Lung (tissue), 12 donors: Measurements from ENCODE around the gene NR4A3. TPM values are rescaled to one million over a fixed set of nuclear protein-coding genes. Genes with fewer than 3 reads are reported as not detected.
A peak's percentile ranks its signal among the peaks of the same experiment; 100 is the strongest.

Experiments used
- ATAC-seq: fragments of 200-7000 bp; cut with Tn5 transposase; one replicate; pipeline ENCODE4 v1.9.1; 2020; ENCODE audit warnings: moderate number of reproducible peaks; ENCODE audit not compliant: insufficient read depth, low FRiP score
- DNase-seq, 3 donors: peaks; one replicate each; pipeline ENCODE4 v3.0.0-alpha.2; 2013 to 2017
- H3K27ac ChIP-seq, 2 donors: one replicate each; pipeline ENCODE4 v1.5.1; 2013; ENCODE audit warnings: mild to moderate bottlenecking in 2 of 2, moderate library complexity in 2 of 2, control low read depth in 1 of 2, inconsistent platforms in 1 of 2, low read depth in 1 of 2, low read length in 1 of 2
- H3K27me3 ChIP-seq, 3 donors: one replicate each; pipeline ENCODE4 v1.5.1; 2013; ENCODE audit warnings: low read length in 2 of 3; ENCODE audit not compliant: control insufficient read depth in 3 of 3, insufficient read depth in 3 of 3
- H3K36me3 ChIP-seq, 4 donors: one replicate each; pipeline ENCODE4 v1.5.1; 2013; ENCODE audit warnings: low read length in 4 of 4, mild to moderate bottlenecking in 1 of 4, moderate library complexity in 1 of 4; ENCODE audit not compliant: control insufficient read depth in 4 of 4, insufficient read depth in 4 of 4
- H3K4me1 ChIP-seq, 5 donors: one replicate each; pipeline ENCODE4 v1.5.1; 2013; ENCODE audit warnings: low read length in 5 of 5, mild to moderate bottlenecking in 2 of 5, moderate library complexity in 1 of 5; ENCODE audit not compliant: control insufficient read depth in 5 of 5, insufficient read depth in 5 of 5
- H3K4me3 ChIP-seq: one replicate; pipeline ENCODE4 v1.5.1; 2013; ENCODE audit warnings: mild to moderate bottlenecking, control low read depth, moderate library complexity
- H3K9ac ChIP-seq, 2 donors: one replicate each; pipeline ENCODE4 v1.5.1; 2013; ENCODE audit warnings: low read length in 2 of 2, control low read depth in 1 of 2; ENCODE audit not compliant: insufficient read depth in 1 of 2
- H3K9me3 ChIP-seq, 4 donors: one replicate each; pipeline ENCODE4 v1.5.1; 2013; ENCODE audit warnings: low read length in 3 of 4, mild to moderate bottlenecking in 1 of 4, moderate library complexity in 1 of 4; ENCODE audit not compliant: control insufficient read depth in 4 of 4, insufficient read depth in 3 of 4
- WGBS, 2 donors: extraction: QIAGEN DNeasy Blood & Tissue Kit; methylation state at CpG; one replicate each; pipeline ENCODE4 v1.1.7; 2013; 5-methylcytosine and 5-hydroxymethylcytosine counted together
- polyA plus RNA-seq, 2 donors: library from polyadenylated mRNA; stranded (reverse); fragments of 200-250 nt; gene quantifications; one replicate each; pipeline ENCODE4 v1.2.1, GENCODE V29; 2013
- total RNA-seq, 2 donors: library from RNA; depleted of rRNA in 1 of 2; stranded (reverse); fragments of >200 nt in 1 of 2; gene quantifications; one replicate each; pipeline ENCODE4 v1.2.1, GENCODE V29; 2014 to 2021
- TF ChIP-seq, protein P1 (sequence below): IDR thresholded peaks from 2 replicates; pipeline ENCODE4 v1.5.1; 2012; ENCODE audit warnings: mild to moderate bottlenecking; ENCODE audit errors: control extremely low read depth, extremely low read depth
- donor health status: control.
- donor health status: control.
- donor health status: Bipolar disorder and iron deficiency.
- donor health status: healthy.
- donor health status: DM: yes; HTN: yes; CAD: no.

The NR4A3 gene
- total and polyA plus RNA-seq, 4 donors = 2.3 to 11.7 (median 2.6) TPM

DNA sequence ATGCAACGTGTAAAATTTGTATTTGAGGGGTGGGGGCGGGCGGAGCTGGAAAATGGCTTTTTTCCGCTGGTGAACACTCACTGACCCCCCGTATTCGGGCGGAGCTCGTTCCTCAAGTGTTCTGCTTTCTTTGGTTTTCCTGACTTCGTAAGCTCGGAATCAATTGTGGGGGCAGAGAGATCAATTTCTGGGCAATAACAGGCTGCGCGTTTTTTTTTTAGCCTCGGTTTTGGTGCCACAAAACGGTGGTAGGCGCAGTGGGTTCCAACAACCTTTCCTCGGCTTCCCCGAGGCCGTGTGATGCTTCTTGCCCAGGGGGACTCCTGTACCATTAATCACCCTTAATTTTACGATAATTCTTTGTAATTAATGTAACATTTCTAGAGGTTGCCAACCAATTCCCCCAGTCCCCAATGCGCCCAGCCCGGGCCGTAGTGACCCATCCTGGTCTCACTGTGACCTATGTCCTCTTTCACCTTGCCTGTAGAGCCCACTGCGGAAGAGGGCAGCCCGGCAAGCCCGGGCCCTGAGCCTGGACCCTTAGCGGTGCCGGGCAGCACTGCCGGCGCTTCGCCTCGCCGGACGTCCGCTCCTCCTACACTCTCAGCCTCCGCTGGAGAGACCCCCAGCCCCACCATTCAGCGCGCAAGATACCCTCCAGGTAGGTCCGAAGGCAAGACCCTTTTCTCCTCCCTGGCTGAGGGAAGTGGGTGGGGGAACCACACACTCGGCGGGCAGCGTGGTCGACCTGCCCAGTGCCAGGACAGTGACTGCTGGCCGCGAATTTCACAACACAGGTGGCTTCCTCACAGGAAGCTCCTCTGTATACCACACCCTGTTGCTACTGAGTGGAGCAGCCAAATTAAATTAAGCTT is 3.7 kb downstream of the NR4A3 start:
- no peak overlapping the region for H3K4me3 ChIP-seq
- H3K27me3 ChIP-seq = peaks cover 0 to 80% (median 66%) of the 10 kb centered on the region in 3 donors
- WGBS, 2 donors = 13 to 28% methylated on average over 44 of the region's 44 CpGs
- H3K9me3 ChIP-seq = peaks cover 0 to 7% (median 0%) of the 10 kb centered on the region in 4 donors
- peaks cover 0 to 39% (median 8%) of the 10 kb centered on the region in 5 donors for H3K4me1 ChIP-seq
- ATAC-seq (no peak), DNase-seq (peak in 1 of 3 donors; percentile 34)
- H3K9ac ChIP-seq = no peak overlapping the region
- TF ChIP-seq, protein P1, sequence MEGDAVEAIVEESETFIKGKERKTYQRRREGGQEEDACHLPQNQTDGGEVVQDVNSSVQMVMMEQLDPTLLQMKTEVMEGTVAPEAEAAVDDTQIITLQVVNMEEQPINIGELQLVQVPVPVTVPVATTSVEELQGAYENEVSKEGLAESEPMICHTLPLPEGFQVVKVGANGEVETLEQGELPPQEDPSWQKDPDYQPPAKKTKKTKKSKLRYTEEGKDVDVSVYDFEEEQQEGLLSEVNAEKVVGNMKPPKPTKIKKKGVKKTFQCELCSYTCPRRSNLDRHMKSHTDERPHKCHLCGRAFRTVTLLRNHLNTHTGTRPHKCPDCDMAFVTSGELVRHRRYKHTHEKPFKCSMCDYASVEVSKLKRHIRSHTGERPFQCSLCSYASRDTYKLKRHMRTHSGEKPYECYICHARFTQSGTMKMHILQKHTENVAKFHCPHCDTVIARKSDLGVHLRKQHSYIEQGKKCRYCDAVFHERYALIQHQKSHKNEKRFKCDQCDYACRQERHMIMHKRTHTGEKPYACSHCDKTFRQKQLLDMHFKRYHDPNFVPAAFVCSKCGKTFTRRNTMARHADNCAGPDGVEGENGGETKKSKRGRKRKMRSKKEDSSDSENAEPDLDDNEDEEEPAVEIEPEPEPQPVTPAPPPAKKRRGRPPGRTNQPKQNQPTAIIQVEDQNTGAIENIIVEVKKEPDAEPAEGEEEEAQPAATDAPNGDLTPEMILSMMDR = no peak
- no peak overlapping the region for H3K27ac ChIP-seq
- H3K36me3 ChIP-seq = peaks cover 0 to 5% (median 0%) of the 10 kb centered on the region in 4 donors

DNA sequence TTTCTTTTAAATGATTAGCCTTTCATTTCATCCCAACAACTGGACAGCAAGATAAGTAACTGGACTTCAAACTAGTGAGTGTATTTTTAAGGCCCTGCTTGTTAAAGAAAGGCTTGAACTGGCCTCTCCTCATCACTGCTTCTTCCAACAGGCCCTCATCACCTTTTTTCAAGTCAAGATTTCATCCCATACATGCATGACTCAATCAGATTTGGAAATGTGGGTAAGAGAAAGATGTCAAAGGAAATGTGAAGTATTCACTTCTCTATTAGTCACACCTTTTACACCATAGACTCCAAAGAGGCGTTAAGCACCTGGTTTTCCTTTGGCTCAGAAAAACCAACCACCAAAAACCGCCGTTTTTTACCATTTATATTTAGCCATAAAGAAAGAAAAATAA is 4.9 kb downstream of the NR4A3 start:
- no peak for ATAC-seq

DNA sequence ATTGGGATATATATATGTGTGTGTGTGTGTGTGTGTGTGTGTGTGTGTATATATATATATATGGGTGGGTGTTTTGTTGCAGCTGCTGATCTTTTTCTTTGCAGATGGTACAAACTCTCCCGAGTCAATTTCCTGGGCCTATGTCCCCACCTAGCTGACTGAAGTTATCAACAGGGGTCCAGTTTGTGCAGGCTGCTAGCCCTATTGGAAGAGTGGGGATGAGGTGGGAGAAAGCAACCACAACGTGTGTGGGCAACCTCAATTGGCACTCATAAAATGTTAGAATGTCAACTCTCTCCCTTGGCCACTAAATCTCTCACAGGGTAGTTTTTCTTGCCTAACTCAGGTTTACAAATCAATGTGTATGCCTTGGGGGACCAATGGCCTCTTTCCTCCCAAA is 5.6 kb downstream of the NR4A3 start:
- peaks cover 0 to 30% (median 6%) of the 10 kb centered on the region in 5 donors for H3K4me1 ChIP-seq
- H3K4me3 ChIP-seq = no peak overlapping the region
- 67 to 84% methylated on average over 2 of the region's 2 CpGs for WGBS, 2 donors
- H3K9me3 ChIP-seq = peaks cover 0 to 7% (median 0%) of the 10 kb centered on the region in 4 donors
- DNase-seq (no peak), ATAC-seq (no peak)
- H3K27me3 ChIP-seq = peaks cover 0 to 88% (median 82%) of the 10 kb centered on the region in 3 donors
- no peak overlapping the region for H3K9ac ChIP-seq
- TF ChIP-seq, protein P1 = no peak
- H3K27ac ChIP-seq = no peak overlapping the region
- H3K36me3 ChIP-seq = peaks cover 0 to 8% (median 0%) of the 10 kb centered on the region in 4 donors

More for the DNA sequence above, 4.9 kb downstream of the NR4A3 start:
- Histone ChIP-seq H3K27ac (no peak overlapping the region), H3K9me3 (peaks cover 0 to 7% (median 0%) of the 10 kb centered on the region in 4 donors), H3K4me3 (no peak overlapping the region), H3K36me3 (peaks cover 0 to 8% (median 0%) of the 10 kb centered on the region in 4 donors), H3K4me1 (peaks cover 0 to 31% (median 8%) of the 10 kb centered on the region in 5 donors), H3K27me3 (peaks cover 0 to 89% (median 78%) of the 10 kb centered on the region in 3 donors), H3K9ac (no peak overlapping the region)
- TF ChIP-seq, protein P1 = no peak
- DNase-seq = no peak
- WGBS, 2 donors = 78 to 89% methylated on average over 3 of the region's 3 CpGs
